ENCODE results near the gene RUBCNL.

RUBCNL gene

GRCh38 chr13:46340011-46340410, 47.0 kb downstream of the RUBCNL start:
- no peak for DNase-seq

GRCh38 chr13:46339035-46339666, 47.9 kb downstream of the RUBCNL start:
- no peak for DNase-seq

DNA sequence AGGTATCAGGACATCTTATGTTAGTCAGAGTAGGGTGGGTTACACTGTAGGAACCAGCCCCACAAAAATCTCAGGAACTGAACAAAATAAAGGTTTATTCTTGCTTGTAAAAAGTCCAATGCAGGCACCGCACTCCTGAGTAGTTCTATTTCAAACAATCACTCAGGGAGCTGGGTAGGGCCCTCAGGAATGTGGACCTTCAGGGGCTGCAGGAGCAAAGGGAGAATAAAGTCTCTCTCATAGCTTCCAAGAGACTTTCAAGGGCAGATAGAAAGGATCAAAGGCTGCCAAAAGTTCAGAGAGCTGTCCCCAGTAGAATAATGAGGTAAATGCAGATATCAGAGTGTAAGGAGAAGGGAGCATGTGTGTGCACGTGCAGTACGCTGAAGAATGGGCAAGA, 49.4 kb downstream of the RUBCNL start:
- no peak for DNase-seq

- DNase-seq: no peak
Observed at GRCh38 chr13:46334035-46334822, 52.8 kb downstream of the RUBCNL start.

DNA sequence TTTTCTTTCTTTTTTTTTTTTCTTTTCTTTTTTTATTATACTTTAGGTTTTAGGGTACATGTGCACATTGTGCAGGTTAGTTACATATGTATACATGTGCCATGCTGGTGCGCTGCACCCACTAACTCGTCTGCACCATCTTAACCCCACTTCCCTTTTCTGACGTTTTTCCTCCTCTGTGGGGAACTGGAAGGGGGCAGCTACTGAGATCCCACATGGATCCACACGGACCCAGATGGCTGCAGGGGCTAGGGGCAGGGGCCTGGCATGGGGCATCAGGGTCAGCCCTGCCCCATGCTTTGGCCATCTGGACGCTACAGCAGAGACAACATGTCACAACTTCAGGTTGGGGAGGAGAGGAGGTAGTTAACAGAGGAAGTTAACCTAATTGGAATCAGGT, 54.3 kb downstream of the RUBCNL start:
- no peak for DNase-seq

DNA sequence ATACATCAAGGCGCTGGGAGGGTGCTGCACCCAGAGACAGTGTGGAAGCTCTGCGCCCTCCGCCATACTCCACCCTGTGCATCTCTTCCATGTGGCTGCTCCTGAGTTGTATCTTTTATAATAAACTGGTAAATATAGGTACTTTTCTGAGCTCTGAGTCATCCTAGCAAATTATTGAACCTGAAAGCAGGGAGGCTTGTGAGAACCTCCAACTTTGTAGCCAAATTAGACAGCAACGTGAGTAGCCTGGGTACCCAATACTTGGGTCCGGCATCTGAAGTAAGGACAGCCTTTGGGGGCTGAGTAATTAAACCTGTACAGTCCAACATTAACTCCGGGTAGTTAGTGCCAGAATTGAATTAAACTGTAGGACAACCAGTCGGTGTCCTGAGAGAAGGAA, 57.4 kb downstream of the RUBCNL start:
- DNase-seq: no peak

DNA sequence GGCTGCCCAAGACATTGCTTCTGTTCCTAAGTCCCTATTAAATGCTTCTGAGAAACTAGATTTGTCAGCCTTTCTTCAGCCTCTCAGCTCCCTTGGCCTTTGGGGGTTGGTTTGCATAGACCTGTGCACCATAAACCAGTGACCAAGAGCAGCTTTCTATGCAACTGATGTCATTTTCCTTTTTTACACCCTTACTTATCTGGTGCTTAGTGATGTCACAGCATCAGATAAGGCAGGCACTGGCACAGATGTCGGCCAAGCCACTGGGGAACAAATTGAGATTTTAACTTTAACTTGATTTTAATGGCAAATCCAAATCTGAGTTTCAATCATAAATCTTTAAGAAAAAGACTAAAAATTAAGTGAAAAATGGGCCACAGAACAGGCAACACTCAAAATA, 59.8 kb downstream of the RUBCNL start:
- DNase-seq: no peak

DNA sequence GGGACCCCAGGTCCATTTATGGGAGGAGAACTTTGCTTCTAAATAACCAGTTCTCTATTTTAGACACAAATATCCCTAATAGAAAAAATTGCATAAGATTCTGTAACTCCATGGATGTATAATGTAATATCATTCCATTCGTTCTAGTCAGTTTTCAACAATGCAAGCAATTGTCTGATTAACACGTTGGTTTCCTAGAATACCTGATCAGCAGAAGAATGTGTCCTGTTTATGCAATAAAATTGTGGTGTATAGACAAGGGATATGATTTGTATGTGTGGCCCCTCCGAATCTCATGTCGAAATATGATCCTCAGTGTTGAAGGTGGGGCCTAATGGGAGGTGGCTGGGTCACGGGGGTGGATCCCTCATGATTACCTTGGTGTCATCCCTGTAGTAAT, 62.1 kb downstream of the RUBCNL start:
- DNase-seq: no peak

DNA sequence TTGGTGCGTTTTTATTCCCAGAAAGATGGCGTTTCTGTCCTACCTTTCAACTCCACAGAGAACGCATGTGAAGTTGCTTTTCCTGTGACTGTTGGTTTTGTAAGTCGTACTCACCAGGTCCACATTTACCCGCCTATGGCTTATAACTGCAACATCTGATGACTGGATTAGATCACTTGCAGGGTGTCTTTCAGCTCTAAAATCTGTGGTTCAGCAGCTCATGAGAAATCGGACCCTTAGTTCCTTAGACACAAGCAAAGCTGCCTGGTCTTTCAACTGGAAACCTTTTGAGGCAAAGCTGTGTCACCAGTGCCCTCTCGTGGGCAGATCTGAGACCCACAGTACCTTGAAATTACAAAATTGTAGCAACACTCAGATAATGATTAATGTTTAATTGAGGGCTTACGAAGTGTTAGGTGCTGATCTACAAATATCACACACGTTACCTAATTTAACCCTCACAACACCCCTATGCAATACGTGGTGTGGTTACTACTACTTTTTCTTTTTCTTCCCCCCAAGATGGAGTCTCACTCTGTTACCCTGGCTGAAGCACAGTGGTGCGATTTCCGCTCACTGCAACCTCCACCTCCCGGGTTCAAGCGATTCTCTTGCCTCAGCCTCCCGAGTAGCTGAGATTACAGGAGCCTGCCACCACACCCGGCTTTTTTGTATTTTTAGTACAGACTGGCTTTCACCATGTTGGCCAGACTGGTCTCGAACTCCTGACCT, 65.4 kb downstream of the RUBCNL start:
- peak; percentile 0 for DNase-seq

DNA sequence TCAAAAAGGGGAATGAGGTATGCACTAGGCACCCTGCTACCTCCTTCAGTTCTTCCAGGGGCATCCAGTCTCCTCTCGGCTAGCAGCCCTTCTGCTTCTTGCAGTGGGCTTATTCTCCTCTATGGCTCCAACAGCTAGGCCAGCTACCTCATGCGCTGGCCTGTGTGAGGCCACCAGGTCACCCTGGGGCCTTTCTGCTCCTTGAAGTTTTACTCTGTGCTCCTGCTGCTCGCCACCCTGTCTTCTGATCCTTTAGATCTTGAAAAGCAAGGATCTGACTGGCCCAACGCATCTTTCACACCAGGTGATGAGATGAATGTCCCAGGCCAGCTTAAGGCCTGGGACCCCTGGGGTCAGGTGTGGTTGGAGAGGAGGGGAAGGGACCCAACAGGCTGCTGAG, 66.2 kb downstream of the RUBCNL start:
- no peak for DNase-seq

- no peak for DNase-seq
Observed at GRCh38 chr13:46320406-46320805, 66.6 kb downstream of the RUBCNL start.

- DNase-seq: no peak
Observed at GRCh38 chr13:46318986-46319385, 68.1 kb downstream of the RUBCNL start.

DNA sequence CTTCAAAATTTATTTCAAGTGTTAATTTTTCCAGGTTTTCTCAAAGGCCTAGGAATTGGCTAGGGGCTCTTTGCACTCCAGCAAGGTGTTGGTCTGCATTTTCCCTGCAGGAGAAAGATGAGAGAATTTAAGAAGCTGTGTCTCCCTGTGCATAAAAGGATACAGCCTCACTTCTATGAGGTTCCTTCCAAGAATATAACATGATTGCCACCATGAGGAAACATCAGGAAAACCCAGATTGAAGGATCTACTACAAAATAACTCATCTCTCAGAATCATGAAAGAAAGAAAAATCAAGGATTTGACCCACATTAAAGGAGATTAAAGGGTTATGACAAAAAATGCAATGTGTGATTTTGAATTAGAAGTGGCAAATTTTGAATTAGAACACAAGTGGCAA, 69.9 kb downstream of the RUBCNL start:
- DNase-seq: no peak

- DNase-seq: no peak
Observed at GRCh38 chr13:46315491-46316075, 71.5 kb downstream of the RUBCNL start.

DNA sequence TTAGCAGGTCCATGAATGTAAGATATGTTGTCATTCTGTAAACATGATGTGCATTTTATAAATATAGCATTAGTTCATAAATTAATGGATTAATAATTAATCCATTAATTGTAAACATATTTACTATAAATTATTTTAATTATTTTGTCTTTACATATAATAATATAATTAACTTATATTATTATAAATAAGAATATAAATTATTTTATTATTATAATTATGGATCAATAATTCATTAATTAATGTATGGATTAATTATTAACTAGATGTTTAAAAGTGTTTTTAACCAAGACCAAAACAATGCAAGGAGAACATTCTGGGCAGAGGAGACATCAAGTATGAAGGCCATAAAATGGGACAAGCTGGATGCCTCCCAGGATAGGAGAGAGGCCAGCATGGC, 72.0 kb downstream of the RUBCNL start:
- no peak for DNase-seq

- DNase-seq: no peak
Observed at GRCh38 chr13:46314587-46314986, 72.5 kb downstream of the RUBCNL start.

DNA sequence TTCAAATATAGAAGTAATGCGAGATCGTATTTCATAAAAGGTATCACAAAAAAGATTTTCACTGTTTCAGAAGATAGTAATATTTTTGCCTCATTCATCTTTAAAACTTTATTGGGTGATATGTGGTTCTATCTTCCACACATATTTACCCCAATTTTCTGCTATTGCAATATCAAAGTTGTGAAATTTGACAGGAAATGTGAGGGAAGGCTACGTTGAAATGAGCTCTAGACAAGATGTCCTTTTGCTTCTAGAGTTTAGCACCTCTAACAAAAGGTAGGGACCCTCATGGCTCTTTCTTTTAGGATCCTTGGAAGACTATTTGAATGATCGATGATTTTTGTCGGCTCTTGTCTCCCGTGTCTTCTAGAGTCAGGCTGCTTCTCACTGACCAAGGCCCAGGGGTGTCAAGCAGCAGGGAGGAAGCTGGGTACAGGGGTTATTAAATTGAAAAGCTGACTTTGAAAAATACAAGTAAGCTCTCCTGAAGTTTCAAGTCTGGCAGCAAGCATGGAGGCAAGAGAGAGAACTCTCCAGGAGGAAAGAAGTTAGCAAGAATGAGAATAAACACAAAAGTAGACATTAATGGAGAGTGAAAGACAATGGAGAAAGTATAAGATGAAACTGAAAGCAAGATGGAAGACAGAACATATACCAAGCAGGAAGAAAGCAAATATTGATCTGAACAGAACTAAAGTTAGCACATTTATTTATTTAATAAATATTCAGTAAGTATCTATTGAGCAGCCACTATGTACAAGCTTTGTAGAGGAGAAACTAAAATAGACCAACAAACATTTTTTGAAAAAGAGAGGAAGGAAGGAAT, 73.4 kb downstream of the RUBCNL start:
- DNase-seq: no peak

- no peak for DNase-seq
Observed at GRCh38 chr13:46313024-46313423, 74.0 kb downstream of the RUBCNL start.

DNA sequence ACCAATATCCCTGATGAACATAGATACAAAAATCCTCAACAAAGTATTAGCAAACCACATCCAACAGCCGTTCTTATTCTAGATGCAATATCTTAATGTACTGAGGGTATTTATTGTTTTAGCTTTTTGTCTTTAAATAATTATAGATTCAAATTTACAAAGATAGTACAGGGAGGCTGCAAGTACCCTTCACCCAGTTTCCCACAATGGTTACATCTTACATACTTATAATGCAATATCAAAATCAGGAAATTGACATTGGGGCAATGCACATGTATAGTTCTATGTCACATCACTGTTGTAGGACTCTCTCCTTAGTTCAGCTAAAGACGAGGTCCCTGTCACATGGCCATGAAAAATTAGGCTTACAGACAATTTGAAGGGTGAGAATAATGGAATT, 75.8 kb downstream of the RUBCNL start:
- DNase-seq: no peak

- no peak for DNase-seq
Observed at GRCh38 chr13:46310066-46310465, 77.0 kb downstream of the RUBCNL start.

- DNase-seq: no peak
Observed at GRCh38 chr13:46307554-46307953, 79.5 kb downstream of the RUBCNL start.

GRCh38 chr13:46304546-46304945, 82.5 kb downstream of the RUBCNL start:
- DNase-seq: no peak
